ENCODE data around the gene PIAS1.

DNA sequence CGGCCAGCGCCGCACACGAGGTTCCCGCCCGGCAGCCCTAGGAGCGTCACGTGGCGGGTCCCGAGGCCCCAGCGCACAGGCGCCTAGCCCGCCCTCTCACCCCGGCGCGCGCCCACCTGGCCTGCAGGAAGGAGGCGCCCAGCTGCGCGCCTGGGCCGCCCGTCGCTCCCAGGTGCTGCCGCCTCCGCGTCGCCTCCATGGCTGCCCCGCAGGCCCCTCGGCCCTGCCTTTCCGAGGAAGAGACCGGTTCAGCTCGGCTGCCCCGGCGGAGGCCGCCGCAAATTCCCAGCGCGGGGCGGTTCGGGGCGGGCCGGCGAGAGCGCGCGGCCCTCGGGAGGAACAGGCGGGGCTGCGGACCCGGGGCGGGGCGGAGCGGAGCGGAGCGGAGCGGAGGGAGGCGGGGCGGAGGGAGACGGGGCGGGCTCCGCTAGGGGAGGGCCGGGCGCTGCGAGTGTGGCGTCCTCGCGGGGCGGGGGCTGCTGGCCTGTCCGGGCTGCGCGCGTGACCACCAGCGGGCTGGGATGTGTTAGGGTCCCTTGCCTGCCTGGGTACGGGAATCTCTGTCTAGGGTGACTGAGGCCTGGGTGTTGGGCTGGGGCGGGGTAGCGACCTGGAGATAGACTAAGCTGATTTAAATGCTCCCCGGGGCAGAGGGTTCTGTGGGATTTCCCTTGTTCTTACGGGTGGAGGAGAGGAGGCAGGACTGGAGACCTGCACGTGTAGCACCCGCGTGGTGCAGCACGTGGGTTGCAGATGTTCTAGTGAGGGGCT, 175.5 kb downstream of the PIAS1 start, which contains the start of gene CLN6:
- TF ChIP-seq, protein P1, sequence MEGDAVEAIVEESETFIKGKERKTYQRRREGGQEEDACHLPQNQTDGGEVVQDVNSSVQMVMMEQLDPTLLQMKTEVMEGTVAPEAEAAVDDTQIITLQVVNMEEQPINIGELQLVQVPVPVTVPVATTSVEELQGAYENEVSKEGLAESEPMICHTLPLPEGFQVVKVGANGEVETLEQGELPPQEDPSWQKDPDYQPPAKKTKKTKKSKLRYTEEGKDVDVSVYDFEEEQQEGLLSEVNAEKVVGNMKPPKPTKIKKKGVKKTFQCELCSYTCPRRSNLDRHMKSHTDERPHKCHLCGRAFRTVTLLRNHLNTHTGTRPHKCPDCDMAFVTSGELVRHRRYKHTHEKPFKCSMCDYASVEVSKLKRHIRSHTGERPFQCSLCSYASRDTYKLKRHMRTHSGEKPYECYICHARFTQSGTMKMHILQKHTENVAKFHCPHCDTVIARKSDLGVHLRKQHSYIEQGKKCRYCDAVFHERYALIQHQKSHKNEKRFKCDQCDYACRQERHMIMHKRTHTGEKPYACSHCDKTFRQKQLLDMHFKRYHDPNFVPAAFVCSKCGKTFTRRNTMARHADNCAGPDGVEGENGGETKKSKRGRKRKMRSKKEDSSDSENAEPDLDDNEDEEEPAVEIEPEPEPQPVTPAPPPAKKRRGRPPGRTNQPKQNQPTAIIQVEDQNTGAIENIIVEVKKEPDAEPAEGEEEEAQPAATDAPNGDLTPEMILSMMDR (IDR thresholded peaks at IDR 0.05; ENCODE audit: extremely low read depth in 1 of 2, insufficient read depth in 1 of 2, low read depth in 1 of 2, low read length in 2 of 2) = no peak
- peak; percentile 67 for TF ChIP-seq POLR2A (IDR thresholded peaks at IDR 0.05; ENCODE audit: low read depth, low read length)

Data from endothelial cell of umbilical vein (primary cell).